ENCODE results near the gene CACNA1C. TPM values are rescaled to one million over a fixed set of nuclear protein-coding genes. Genes with fewer than 3 reads are reported as not detected.
A peak's percentile ranks its signal among the peaks of the same experiment; 100 is the strongest.

CACNA1C gene
- total and polyA plus RNA-seq, 2 donors = 0.71 TPM

DNA sequence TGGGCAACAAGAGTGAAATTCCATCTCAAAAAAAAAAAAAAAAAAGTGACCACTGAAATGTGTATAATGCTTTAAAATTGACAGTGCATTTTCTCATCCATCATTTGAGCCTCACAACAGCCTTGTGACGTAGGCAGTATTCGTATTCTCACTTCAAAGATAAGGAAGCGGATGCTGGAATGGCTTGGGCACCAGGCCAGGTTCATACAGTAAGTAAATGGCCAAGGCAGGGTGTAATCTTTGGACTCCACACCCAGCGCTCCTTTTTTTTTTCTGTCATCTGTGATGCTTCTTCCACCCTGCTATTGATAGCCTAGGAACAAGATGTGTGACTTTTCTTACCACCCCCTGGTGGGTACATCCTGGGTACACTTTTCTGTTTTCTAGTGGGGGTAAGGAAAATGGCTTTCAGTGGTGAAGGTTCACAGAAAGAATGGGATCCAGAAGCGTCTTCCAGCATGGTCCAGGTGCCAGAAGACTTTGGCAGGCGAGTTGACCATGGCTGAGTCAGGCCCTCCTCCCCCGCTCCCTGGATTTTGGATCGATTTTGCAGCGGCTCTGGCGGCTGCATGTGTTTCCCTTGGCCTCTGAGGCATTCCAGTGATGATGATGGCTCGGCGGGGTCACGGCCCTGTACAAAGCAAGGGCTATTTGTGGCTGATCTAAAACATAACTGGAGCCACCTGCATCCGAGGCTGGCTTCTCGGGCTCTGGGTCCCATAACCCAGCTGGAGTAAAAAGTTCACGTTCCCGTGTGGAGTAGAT is 110.6 kb downstream of the CACNA1C start:
- H3K9me3 ChIP-seq (ENCODE audit: control insufficient read depth in 2 of 2, insufficient read depth in 1 of 2, low read length in 1 of 2) = peaks cover 2 to 4% of the 10 kb centered on the region in 2 donors
- no peak for DNase-seq (ENCODE audit: low read depth in 6 of 9, low spot score in 9 of 9)
- no peaks in the 10 kb centered on the region for H3K27me3 ChIP-seq (ENCODE audit: control insufficient read depth in 2 of 2, insufficient read depth in 1 of 2, low read length in 1 of 2)
- H3K4me1 ChIP-seq (ENCODE audit: control insufficient read depth in 2 of 2, insufficient read depth in 2 of 2, low read length in 2 of 2) = peaks cover 0 to 5% of the 10 kb centered on the region in 2 donors
- no peaks in the 10 kb centered on the region for H3K36me3 ChIP-seq (ENCODE audit: control insufficient read depth in 2 of 2, insufficient read depth in 2 of 2, low read length in 1 of 2)
- peak overlapping the region in 1 of 2 donors; percentile 26 for H3K27ac ChIP-seq (ENCODE audit: low read depth in 1 of 2, low read length in 1 of 2)
- H3K4me3 ChIP-seq (ENCODE audit: low read length in 2 of 2) = no peak overlapping the region
- WGBS = 96% methylated on average over 17 of the region's 17 CpGs

GRCh38 chr12:2165021-2165420 is 112.2 kb downstream of the CACNA1C start:
- Histone ChIP-seq H3K27ac (ENCODE audit: low read depth in 1 of 2, low read length in 1 of 2) (no peak overlapping the region), H3K4me1 (ENCODE audit: control insufficient read depth in 2 of 2, insufficient read depth in 2 of 2, low read length in 2 of 2) (peaks cover 0 to 5% of the 10 kb centered on the region in 2 donors), H3K4me3 (ENCODE audit: low read length in 2 of 2) (no peak overlapping the region), H3K36me3 (ENCODE audit: control insufficient read depth in 2 of 2, insufficient read depth in 2 of 2, low read length in 1 of 2) (no peaks in the 10 kb centered on the region), H3K9me3 (ENCODE audit: control insufficient read depth in 2 of 2, insufficient read depth in 1 of 2, low read length in 1 of 2) (peaks cover 2 to 4% of the 10 kb centered on the region in 2 donors), H3K27me3 (ENCODE audit: control insufficient read depth in 2 of 2, insufficient read depth in 1 of 2, low read length in 1 of 2) (no peaks in the 10 kb centered on the region)
- DNase-seq (ENCODE audit: low read depth in 6 of 9, low spot score in 9 of 9) = no peak

GRCh38 chr12:2165927-2166326 is 113.1 kb downstream of the CACNA1C start:
- H3K4me1 ChIP-seq (ENCODE audit: control insufficient read depth in 2 of 2, insufficient read depth in 2 of 2, low read length in 2 of 2) = peaks cover 0 to 5% of the 10 kb centered on the region in 2 donors
- no peaks in the 10 kb centered on the region for H3K27me3 ChIP-seq (ENCODE audit: control insufficient read depth in 2 of 2, insufficient read depth in 1 of 2, low read length in 1 of 2)
- DNase-seq (ENCODE audit: low read depth in 6 of 9, low spot score in 9 of 9) = no peak
- no peak overlapping the region for H3K27ac ChIP-seq (ENCODE audit: low read depth in 1 of 2, low read length in 1 of 2)
- no peaks in the 10 kb centered on the region for H3K36me3 ChIP-seq (ENCODE audit: control insufficient read depth in 2 of 2, insufficient read depth in 2 of 2, low read length in 1 of 2)
- WGBS = 95% methylated on average over 3 of the region's 3 CpGs
- H3K4me3 ChIP-seq (ENCODE audit: low read length in 2 of 2) = no peak overlapping the region
- H3K9me3 ChIP-seq (ENCODE audit: control insufficient read depth in 2 of 2, insufficient read depth in 1 of 2, low read length in 1 of 2) = peaks cover 2 to 4% of the 10 kb centered on the region in 2 donors

DNA sequence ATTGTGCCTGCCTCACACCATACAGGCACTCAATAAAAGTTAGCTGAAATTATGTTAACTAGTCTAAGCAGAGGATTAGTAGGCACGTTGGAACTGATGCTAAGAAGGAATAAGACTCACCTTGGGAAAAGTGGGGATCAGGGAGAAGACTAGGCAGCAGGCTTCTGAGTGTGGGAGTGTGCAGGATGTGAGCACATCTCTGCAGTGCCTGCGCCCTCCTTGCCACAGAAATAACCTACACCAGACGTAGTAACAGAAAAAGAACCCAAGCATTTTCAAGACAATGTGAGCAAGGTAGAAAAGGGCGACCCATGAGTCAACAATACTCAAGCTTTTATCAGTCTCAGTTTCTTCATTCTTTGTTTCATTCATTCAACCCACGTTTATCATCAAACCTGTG is 113.9 kb downstream of the CACNA1C start:
- H3K27me3 ChIP-seq (ENCODE audit: control insufficient read depth in 2 of 2, insufficient read depth in 1 of 2, low read length in 1 of 2) = no peaks in the 10 kb centered on the region
- DNase-seq (ENCODE audit: low read depth in 6 of 9, low spot score in 9 of 9) = no peak
- H3K4me3 ChIP-seq (ENCODE audit: low read length in 2 of 2) = no peak overlapping the region
- no peaks in the 10 kb centered on the region for H3K36me3 ChIP-seq (ENCODE audit: control insufficient read depth in 2 of 2, insufficient read depth in 2 of 2, low read length in 1 of 2)
- 93% methylated on average over 5 of the region's 5 CpGs for WGBS
- no peaks in the 10 kb centered on the region for H3K4me1 ChIP-seq (ENCODE audit: control insufficient read depth in 2 of 2, insufficient read depth in 2 of 2, low read length in 2 of 2)
- peaks cover 2 to 4% of the 10 kb centered on the region in 2 donors for H3K9me3 ChIP-seq (ENCODE audit: control insufficient read depth in 2 of 2, insufficient read depth in 1 of 2, low read length in 1 of 2)
- H3K27ac ChIP-seq (ENCODE audit: low read depth in 1 of 2, low read length in 1 of 2) = no peak overlapping the region

DNA sequence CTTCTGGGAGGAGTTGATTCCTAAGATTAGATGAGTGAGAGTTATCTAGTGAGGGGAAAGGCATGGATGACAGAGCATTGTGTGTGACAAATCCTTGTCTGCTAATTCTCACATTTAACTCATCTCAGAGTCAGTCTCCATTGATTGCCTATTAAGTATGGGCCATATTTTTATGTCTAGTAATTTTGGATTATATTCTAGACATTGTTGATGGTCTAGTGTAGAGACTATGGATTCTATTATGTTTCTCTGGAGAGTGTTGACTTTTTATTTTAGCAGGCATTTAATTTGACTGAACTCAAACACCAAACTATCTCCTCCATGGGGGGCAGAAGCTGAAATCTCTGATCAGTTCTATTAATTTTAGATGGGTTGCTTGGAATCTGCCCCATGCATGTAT is 114.4 kb downstream of the CACNA1C start:
- Histone ChIP-seq H3K4me3 (ENCODE audit: low read length in 2 of 2) (no peak overlapping the region), H3K36me3 (ENCODE audit: control insufficient read depth in 2 of 2, insufficient read depth in 2 of 2, low read length in 1 of 2) (no peaks in the 10 kb centered on the region), H3K4me1 (ENCODE audit: control insufficient read depth in 2 of 2, insufficient read depth in 2 of 2, low read length in 2 of 2) (no peaks in the 10 kb centered on the region), H3K27me3 (ENCODE audit: control insufficient read depth in 2 of 2, insufficient read depth in 1 of 2, low read length in 1 of 2) (no peaks in the 10 kb centered on the region), H3K27ac (ENCODE audit: low read depth in 1 of 2, low read length in 1 of 2) (no peak overlapping the region), H3K9me3 (ENCODE audit: control insufficient read depth in 2 of 2, insufficient read depth in 1 of 2, low read length in 1 of 2) (peaks cover 2 to 4% of the 10 kb centered on the region in 2 donors)
- DNase-seq (ENCODE audit: low read depth in 6 of 9, low spot score in 9 of 9) = no peak

DNA sequence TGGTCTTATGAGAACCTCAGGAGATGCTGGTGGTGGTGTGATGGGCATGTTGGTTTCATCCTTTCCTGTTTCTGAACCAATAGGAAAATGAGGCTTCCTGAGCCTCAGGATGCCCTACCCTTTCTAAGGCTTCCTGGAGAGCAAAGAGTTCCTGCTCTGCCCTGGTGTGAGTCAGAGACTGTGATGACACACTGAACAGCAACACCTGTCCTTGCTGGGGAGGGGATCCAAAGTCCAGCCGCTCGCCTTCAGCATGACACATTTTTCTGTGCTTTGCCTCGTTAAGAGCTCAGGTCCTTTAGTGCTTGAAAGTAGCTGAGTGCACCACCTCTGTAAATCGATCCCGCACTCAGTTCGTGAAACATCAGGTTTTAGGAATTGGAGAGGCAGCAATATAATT is 116.0 kb downstream of the CACNA1C start:
- H3K27ac ChIP-seq (ENCODE audit: low read depth in 1 of 2, low read length in 1 of 2) = no peak overlapping the region
- no peak overlapping the region for H3K4me3 ChIP-seq (ENCODE audit: low read length in 2 of 2)
- 95% methylated on average over 6 of the region's 6 CpGs for WGBS
- no peak for DNase-seq (ENCODE audit: low read depth in 6 of 9, low spot score in 9 of 9)
- no peaks in the 10 kb centered on the region for H3K27me3 ChIP-seq (ENCODE audit: control insufficient read depth in 2 of 2, insufficient read depth in 1 of 2, low read length in 1 of 2)
- no peaks in the 10 kb centered on the region for H3K36me3 ChIP-seq (ENCODE audit: control insufficient read depth in 2 of 2, insufficient read depth in 2 of 2, low read length in 1 of 2)
- no peaks in the 10 kb centered on the region for H3K4me1 ChIP-seq (ENCODE audit: control insufficient read depth in 2 of 2, insufficient read depth in 2 of 2, low read length in 2 of 2)
- H3K9me3 ChIP-seq (ENCODE audit: control insufficient read depth in 2 of 2, insufficient read depth in 1 of 2, low read length in 1 of 2) = peaks cover 2 to 4% of the 10 kb centered on the region in 2 donors

DNA sequence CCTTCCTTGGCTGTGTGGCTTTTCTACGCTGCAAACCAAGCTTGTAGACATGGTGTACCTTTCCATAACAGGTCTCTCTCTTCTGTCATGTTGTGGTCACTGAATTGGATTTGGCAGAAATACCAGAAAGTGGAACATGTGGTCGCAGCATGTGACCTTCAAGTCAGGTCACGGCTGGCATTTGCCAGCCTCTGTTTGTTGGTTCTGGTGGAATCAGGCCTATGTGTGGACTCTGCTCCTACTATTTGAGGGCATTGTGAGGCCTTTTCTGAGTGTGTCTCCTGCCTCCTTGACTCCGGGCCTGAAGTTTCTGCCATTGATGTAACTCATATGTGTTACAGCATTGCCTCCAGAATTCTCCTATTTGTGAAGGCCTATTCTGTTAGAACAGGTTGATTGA is 116.7 kb downstream of the CACNA1C start:
- DNase-seq (ENCODE audit: low read depth in 6 of 9, low spot score in 9 of 9) = no peak
- Histone ChIP-seq H3K27me3 (ENCODE audit: control insufficient read depth in 2 of 2, insufficient read depth in 1 of 2, low read length in 1 of 2) (no peaks in the 10 kb centered on the region), H3K9me3 (ENCODE audit: control insufficient read depth in 2 of 2, insufficient read depth in 1 of 2, low read length in 1 of 2) (peaks cover 2 to 4% of the 10 kb centered on the region in 2 donors), H3K36me3 (ENCODE audit: control insufficient read depth in 2 of 2, insufficient read depth in 2 of 2, low read length in 1 of 2) (no peaks in the 10 kb centered on the region), H3K27ac (ENCODE audit: low read depth in 1 of 2, low read length in 1 of 2) (no peak overlapping the region), H3K4me1 (ENCODE audit: control insufficient read depth in 2 of 2, insufficient read depth in 2 of 2, low read length in 2 of 2) (no peaks in the 10 kb centered on the region), H3K4me3 (ENCODE audit: low read length in 2 of 2) (no peak overlapping the region)
- 91% methylated on average over 4 of the region's 4 CpGs for WGBS

DNA sequence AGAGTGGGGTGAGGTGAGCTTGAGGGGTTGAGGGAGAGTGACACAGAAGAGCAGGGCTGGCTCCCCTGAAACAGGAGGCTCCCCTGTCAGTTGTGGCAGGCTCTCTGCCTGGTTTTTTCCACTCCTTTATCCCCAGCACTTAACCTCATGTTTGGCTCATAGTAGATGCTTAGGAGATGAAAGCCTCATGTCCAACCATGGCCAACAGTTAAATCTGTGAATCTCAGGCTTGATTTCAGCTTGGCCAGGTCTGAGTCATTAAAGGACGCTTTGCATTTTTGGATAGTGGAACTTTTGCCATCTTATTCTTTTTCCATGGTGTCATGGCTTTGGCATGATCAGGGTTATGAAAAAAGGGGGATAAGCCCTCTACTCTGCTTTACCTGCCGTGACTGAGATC is 117.2 kb downstream of the CACNA1C start:
- H3K4me1 ChIP-seq (ENCODE audit: control insufficient read depth in 2 of 2, insufficient read depth in 2 of 2, low read length in 2 of 2) = no peaks in the 10 kb centered on the region
- H3K27me3 ChIP-seq (ENCODE audit: control insufficient read depth in 2 of 2, insufficient read depth in 1 of 2, low read length in 1 of 2) = no peaks in the 10 kb centered on the region
- H3K27ac ChIP-seq (ENCODE audit: low read depth in 1 of 2, low read length in 1 of 2) = no peak overlapping the region
- no peaks in the 10 kb centered on the region for H3K36me3 ChIP-seq (ENCODE audit: control insufficient read depth in 2 of 2, insufficient read depth in 2 of 2, low read length in 1 of 2)
- peaks cover 2 to 4% of the 10 kb centered on the region in 2 donors for H3K9me3 ChIP-seq (ENCODE audit: control insufficient read depth in 2 of 2, insufficient read depth in 1 of 2, low read length in 1 of 2)
- 97% methylated on average over 2 of the region's 2 CpGs for WGBS
- H3K4me3 ChIP-seq (ENCODE audit: low read length in 2 of 2) = no peak overlapping the region
- DNase-seq (ENCODE audit: low read depth in 6 of 9, low spot score in 9 of 9) = no peak

GRCh38 chr12:2170376-2170775 is 117.6 kb downstream of the CACNA1C start:
- Histone ChIP-seq H3K4me1 (ENCODE audit: control insufficient read depth in 2 of 2, insufficient read depth in 2 of 2, low read length in 2 of 2) (no peaks in the 10 kb centered on the region), H3K27me3 (ENCODE audit: control insufficient read depth in 2 of 2, insufficient read depth in 1 of 2, low read length in 1 of 2) (no peaks in the 10 kb centered on the region), H3K36me3 (ENCODE audit: control insufficient read depth in 2 of 2, insufficient read depth in 2 of 2, low read length in 1 of 2) (no peaks in the 10 kb centered on the region), H3K27ac (ENCODE audit: low read depth in 1 of 2, low read length in 1 of 2) (no peak overlapping the region), H3K4me3 (ENCODE audit: low read length in 2 of 2) (no peak overlapping the region), H3K9me3 (ENCODE audit: control insufficient read depth in 2 of 2, insufficient read depth in 1 of 2, low read length in 1 of 2) (peaks cover 2 to 4% of the 10 kb centered on the region in 2 donors)
- no peak for DNase-seq (ENCODE audit: low read depth in 6 of 9, low spot score in 9 of 9)
- 91% methylated on average over 1 of the region's 1 CpG for WGBS

Data from thymus (tissue), 11 donors.